Loucy (cell line): ENCODE results near the gene IL20RA.
"Not testable (repeated sequence)": the region's sequence is repeated elsewhere in the genome, so short reads cannot be mapped to it uniquely, and the experiment has no call there.

ENCODE experiments used
- H2AFZ ChIP-seq: fragments of 200-600 bp; sonication (generic); 2 replicates; pipeline ENCODE4 v1.6.0; 2016; ENCODE audit warnings: antibody characterized with exemption, mild to moderate bottlenecking, low read length, moderate library complexity
- H3F3A ChIP-seq: fragments of 200-600 bp; 2 replicates; pipeline ENCODE4 v1.6.0; 2016; ENCODE audit warnings: antibody characterized with exemption, low read depth, mild to moderate bottlenecking
- H3K27me3 ChIP-seq: fragments of 200-600 bp; sonication (generic); 2 replicates; pipeline ENCODE4 v1.6.1; 2014; ENCODE audit warnings: low read length, mild to moderate bottlenecking; ENCODE audit not compliant: insufficient read depth, poor library complexity, severe bottlenecking
- H3K36me3 ChIP-seq: fragments of 200-600 bp; sonication (generic); 2 replicates; pipeline ENCODE4 v1.6.1; 2016; ENCODE audit warnings: low read length; ENCODE audit not compliant: insufficient read depth
- H3K4me1 ChIP-seq: fragments of 200-600 bp; sonication (generic); 2 replicates; pipeline ENCODE4 v1.5.1; 2014; ENCODE audit warnings: low read length, mild to moderate bottlenecking; ENCODE audit not compliant: insufficient read depth, poor library complexity, severe bottlenecking
- H3K4me2 ChIP-seq: fragments of 200-600 bp; sonication (generic); 2 replicates; pipeline ENCODE4 v1.6.0; 2014; ENCODE audit warnings: antibody characterized with exemption, low read length, low read depth, mild to moderate bottlenecking; ENCODE audit not compliant: poor library complexity, severe bottlenecking
- H3K4me3 ChIP-seq: fragments of 200-600 bp; sonication (generic); 2 replicates; pipeline ENCODE4 v1.5.1; 2014; ENCODE audit warnings: low read length, mild to moderate bottlenecking, mixed read lengths; ENCODE audit not compliant: poor library complexity, severe bottlenecking
- H3K79me2 ChIP-seq: fragments of 200-600 bp; sonication (generic); 2 replicates; pipeline ENCODE4 v1.6.1; 2014; ENCODE audit warnings: low read length; ENCODE audit not compliant: insufficient read depth
- H3K9ac ChIP-seq: fragments of 200-600 bp; sonication (generic); 2 replicates; pipeline ENCODE4 v1.6.0; 2014; ENCODE audit warnings: mild to moderate bottlenecking, low read depth, low read length, moderate library complexity; ENCODE audit not compliant: poor library complexity, severe bottlenecking
- H3K9me2 ChIP-seq: fragments of 200-600 bp; sonication (generic); replicated peaks from 2 replicates; pipeline ENCODE4 v1.6.1; 2016; ENCODE audit warnings: low read depth, low read length, mixed read lengths
- H3K9me3 ChIP-seq: fragments of 200-600 bp; sonication (generic); 2 replicates; pipeline ENCODE4 v1.6.1; 2014; ENCODE audit warnings: mild to moderate bottlenecking, antibody characterized with exemption, low read length, low read depth; ENCODE audit not compliant: insufficient read depth
- H4K20me1 ChIP-seq: fragments of 200-600 bp; sonication (generic); 2 replicates; pipeline ENCODE4 v1.6.0; 2014; ENCODE audit warnings: antibody characterized with exemption, low read length, mild to moderate bottlenecking; ENCODE audit not compliant: insufficient read depth, poor library complexity, severe bottlenecking
- EZH2phosphoT487 ChIP-seq: fragments of 200-600 bp; IDR thresholded peaks from 2 replicates; pipeline ENCODE4 v1.6.1; 2018; ENCODE audit warnings: antibody characterized with exemption, mild to moderate bottlenecking, moderate library complexity, borderline replicate concordance
- TF ChIP-seq, protein P1 (sequence below): fragments of 200-600 bp; sonication (generic); conservative IDR thresholded peaks from 2 replicates; pipeline ENCODE4 v1.5.1; 2014; ENCODE audit warnings: mild to moderate bottlenecking, antibody characterized with exemption, low read length

The IL20RA gene

DNA sequence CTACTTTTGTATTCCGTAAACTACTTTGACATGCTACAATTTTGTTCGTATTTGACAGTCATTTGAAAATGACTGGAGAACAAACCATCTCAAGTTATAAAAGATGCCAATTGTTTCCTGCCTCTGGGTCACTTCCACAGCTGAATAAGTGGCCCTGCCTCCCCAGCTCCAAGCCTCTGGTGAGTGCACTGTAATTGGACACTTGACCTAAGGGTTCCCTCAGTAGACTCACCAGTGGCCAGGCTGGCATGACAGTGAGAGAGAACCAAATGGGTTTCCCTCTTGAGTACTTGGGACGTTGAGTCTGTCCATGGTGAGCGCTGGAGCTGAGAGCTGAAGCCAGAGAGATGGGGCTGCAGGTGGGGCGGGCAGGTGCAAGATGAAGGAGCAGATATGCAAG lies 65.6 kb downstream of the IL20RA start:
- TF ChIP-seq EZH2phosphoT487 = no peak
- TF ChIP-seq, protein P1, sequence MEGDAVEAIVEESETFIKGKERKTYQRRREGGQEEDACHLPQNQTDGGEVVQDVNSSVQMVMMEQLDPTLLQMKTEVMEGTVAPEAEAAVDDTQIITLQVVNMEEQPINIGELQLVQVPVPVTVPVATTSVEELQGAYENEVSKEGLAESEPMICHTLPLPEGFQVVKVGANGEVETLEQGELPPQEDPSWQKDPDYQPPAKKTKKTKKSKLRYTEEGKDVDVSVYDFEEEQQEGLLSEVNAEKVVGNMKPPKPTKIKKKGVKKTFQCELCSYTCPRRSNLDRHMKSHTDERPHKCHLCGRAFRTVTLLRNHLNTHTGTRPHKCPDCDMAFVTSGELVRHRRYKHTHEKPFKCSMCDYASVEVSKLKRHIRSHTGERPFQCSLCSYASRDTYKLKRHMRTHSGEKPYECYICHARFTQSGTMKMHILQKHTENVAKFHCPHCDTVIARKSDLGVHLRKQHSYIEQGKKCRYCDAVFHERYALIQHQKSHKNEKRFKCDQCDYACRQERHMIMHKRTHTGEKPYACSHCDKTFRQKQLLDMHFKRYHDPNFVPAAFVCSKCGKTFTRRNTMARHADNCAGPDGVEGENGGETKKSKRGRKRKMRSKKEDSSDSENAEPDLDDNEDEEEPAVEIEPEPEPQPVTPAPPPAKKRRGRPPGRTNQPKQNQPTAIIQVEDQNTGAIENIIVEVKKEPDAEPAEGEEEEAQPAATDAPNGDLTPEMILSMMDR = no peak

DNA sequence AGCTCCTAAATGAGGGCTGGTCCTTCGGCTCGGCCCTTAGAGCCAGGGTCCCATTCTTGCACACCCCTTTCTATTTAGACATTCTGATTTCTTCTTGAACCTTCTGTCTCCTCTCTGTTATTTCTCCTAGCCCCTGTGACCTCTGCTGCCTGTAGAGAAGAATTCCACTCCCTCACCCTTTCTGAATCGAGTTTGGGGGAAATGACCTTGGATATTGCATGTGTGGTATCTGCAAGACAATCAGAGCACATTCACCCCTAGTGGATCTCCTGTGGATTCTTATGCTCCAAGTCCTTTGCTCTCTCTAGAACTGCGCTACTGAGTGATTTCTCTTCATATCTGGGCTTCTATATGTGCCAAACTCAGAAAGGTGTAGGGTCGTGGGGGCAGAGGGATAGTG lies 67.7 kb downstream of the IL20RA start:
- H3K9me2 ChIP-seq = no peaks in the 10 kb centered on the region
- no peak overlapping the region for H3K4me3 ChIP-seq
- no peak for TF ChIP-seq EZH2phosphoT487
- TF ChIP-seq, protein P1 = no peak
- no peaks in the 10 kb centered on the region for H3K36me3 ChIP-seq
- H3F3A ChIP-seq = no peaks in the 10 kb centered on the region
- H4K20me1 ChIP-seq = no peaks in the 10 kb centered on the region
- no peak overlapping the region for H3K9ac ChIP-seq
- H3K27me3 ChIP-seq = peaks cover 48% of the 10 kb centered on the region
- no peak overlapping the region for H3K4me2 ChIP-seq
- H3K79me2 ChIP-seq = no peaks in the 10 kb centered on the region
- no peaks in the 10 kb centered on the region for H3K9me3 ChIP-seq
- H2AFZ ChIP-seq = no peak overlapping the region
- H3K4me1 ChIP-seq = no peaks in the 10 kb centered on the region

More for the DNA sequence above, 65.6 kb downstream of the IL20RA start:
- no peaks in the 10 kb centered on the region for H3K9me2 ChIP-seq
- H3K9ac ChIP-seq = no peak overlapping the region
- H3K27me3 ChIP-seq = peaks cover 44% of the 10 kb centered on the region
- no peak overlapping the region for H2AFZ ChIP-seq
- H3K36me3 ChIP-seq = no peaks in the 10 kb centered on the region
- H3K4me2 ChIP-seq = no peak overlapping the region
- no peaks in the 10 kb centered on the region for H3K9me3 ChIP-seq
- no peaks in the 10 kb centered on the region for H3K79me2 ChIP-seq
- no peak overlapping the region for H3K4me3 ChIP-seq
- no peaks in the 10 kb centered on the region for H4K20me1 ChIP-seq
- no peaks in the 10 kb centered on the region for H3F3A ChIP-seq
- H3K4me1 ChIP-seq = no peaks in the 10 kb centered on the region

DNA sequence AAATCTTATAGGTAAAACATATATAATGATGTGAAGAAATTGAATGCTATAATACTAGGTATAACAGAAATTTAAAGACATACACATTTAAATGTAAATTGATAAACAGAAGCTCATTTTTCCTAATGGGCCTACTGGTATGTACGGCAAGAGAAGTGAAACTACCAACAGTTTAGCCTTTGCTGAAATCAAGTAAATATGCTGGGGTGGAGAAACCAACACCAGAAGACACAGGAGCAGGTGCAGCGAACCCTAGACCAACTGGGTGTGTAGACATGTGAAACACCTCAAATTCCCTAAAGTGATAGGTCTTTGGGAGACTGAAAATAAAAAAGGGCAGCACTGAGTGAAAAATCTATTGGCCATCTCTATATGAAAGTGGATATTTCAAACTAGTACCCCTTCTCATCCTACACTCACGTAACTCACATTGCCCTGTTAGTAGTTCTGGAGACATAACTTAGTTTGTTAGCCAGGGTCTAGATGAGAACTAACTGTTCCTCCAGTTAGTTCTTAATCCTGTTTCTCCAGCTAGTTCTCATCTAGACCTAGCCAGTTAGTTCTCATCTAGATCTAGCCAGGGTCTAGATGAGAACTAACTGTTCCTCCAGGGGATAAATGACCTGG lies 69.6 kb downstream of the IL20RA start:
- no peak overlapping the region for H3K9ac ChIP-seq
- no peaks in the 10 kb centered on the region for H4K20me1 ChIP-seq
- no peaks in the 10 kb centered on the region for H3K9me3 ChIP-seq
- H3K27me3 ChIP-seq = peaks cover 43% of the 10 kb centered on the region
- TF ChIP-seq, protein P1 = no peak
- no peak for TF ChIP-seq EZH2phosphoT487
- no peaks in the 10 kb centered on the region for H3F3A ChIP-seq
- H3K36me3 ChIP-seq = no peaks in the 10 kb centered on the region
- no peak overlapping the region for H3K4me2 ChIP-seq
- no peak overlapping the region for H3K4me3 ChIP-seq
- H3K79me2 ChIP-seq = no peaks in the 10 kb centered on the region
- no peak overlapping the region for H2AFZ ChIP-seq
- H3K4me1 ChIP-seq = no peaks in the 10 kb centered on the region
- H3K9me2 ChIP-seq = no peaks in the 10 kb centered on the region

DNA sequence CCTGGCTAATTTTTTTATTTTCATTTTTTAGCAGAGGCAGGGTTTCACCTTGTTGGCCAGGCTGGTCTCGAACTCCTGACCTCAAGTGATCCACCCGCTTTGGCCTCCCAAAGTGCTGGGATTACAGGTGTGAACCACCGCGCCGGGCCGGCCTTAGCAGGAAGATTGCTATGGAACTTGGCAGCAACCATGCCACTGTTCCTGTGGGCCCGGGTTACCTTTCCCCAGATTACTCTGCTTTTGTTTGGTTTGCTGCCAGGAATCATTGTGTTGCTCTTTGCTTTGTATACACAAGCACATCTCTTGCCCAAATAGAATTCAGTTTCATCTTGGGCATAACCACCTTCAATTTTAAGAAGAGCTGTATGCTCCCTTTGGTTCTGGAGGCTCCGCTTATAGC lies 71.0 kb downstream of the IL20RA start:
- H3K9me2 ChIP-seq, H3F3A ChIP-seq, H4K20me1 ChIP-seq, H3K4me1 ChIP-seq, H3K4me2 ChIP-seq, H3K9ac ChIP-seq, H3K79me2 ChIP-seq, H2AFZ ChIP-seq, H3K4me3 ChIP-seq, H3K9me3 ChIP-seq, H3K36me3 ChIP-seq: not testable (repeated sequence)
- peaks cover 30% of the 10 kb centered on the region for H3K27me3 ChIP-seq
